Stimulated activated CD4-positive, alpha-beta T cell treated with anti-CD3 and anti-CD28 coated beads, Interleukin-12 subunit alpha, Interleukin-12 subunit beta, amount 100 ng/mL, for 48 hours (primary cell): ENCODE measurements around the gene HOXB9.

ENCODE experiments used
- DNase-seq, 3 donors: peaks; one replicate each; pipeline ENCODE4 v3.0.0-alpha.2; 2020; ENCODE audit warnings: low read depth in 2 of 3, low spot score in 1 of 3

Gene HOXB9

DNA sequence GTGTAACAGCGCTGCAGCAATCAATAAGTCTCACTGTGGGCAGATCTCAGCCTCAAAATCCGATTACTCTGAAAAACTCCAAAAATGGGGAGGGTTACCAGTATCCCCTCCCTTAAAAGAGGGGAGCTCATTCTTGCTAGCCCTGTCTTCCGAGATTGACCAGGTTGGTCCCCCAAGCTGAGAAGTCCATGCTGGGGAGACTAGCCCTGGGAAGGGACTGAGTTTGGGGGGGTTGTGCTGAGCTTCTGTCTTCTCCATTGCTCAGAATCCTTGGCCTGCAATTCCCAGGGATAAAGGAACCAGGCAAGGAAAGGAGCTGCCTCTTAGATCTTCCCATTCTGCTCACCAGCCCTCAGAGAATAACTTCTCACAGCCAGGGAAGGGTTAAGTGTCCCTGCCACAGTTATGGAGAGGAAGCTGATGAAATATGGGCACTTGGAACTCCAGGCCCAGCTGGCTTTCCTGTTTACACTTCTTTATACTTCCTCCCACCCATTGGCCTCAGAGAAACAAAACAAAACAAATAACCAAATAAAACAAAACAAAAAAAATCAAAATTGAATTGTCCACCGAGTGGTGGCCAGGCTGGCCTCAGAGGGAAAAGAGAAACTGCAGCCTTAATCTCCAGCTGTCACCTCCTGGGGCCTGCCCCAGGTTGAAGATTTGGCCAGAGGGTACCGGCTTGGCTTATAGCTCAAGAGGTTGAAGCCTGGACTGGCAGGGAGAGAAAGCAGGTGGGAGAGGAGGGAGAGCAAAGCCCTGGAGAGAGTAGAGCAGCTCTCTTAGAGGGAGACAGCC lies 38.7 kb downstream of the HOXB9 start:
- DNase-seq: no peak

DNA sequence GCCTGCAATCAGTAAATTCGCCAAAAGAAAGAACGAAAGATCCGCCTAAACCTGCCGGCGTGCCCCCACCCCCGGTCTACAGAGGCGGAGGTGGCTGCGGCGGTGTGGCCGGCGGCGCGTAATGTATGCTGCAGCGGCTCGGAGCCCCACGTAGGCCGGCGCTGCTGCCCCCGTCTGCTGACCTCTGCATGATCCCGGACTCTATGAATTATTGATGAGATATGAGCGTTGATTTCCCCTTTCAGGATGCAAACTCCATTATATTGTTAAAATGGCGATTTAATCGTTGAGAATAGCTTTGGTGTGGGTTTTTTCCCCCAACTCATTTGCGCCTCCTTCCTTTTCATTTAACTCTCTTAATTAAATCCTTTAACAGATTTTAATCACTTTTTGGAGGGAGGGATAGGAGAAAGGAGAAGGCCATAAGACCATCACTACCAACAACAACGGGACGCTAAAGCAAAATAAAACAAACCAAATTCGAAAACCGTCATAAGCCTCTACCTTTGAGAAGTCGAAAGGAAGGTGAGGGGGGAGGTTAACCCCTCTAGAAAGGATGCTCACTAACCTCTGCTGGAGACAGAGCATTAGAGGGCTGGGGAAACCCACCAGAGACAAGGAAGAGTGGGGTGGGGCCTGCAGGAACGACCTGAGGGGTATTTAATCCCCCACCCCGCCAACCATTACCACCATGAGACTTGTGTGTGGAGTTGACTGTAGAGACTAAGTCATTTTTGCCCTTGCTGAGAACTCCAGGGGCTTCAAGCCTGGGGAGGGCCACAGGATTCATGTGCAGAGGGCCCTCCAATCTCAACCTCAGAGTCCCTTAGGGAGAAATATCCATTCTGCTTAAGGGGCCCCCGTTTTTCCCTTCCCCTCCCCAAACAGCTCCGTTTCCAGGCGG lies 39.6 kb downstream of the HOXB9 start:
- DNase-seq: no peak

DNA sequence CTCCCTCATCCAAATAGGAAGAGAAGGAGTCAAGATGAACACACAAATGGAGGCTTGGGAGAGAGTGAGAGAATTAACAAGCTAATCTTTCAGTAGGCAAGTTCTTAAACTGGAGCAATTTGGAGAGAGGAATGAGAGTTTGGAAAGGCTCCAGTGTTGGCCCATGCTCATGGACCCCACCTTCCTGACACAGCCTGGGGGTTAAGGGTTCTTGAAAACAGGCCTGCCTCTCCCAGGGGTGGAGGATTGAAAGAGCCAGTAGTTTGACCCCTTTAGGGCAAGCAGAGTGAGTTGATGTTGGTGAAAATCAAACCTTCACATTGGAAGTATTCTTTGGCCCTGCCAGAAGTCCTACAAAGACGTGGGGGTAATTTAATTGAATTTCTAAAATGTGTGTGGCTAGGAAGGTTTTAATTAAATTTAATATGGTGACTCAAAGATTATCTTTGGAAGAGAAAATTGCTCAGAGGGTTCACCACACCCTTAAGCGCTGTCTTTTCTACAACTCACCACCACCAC lies 41.9 kb downstream of the HOXB9 start:
- DNase-seq: no peak

DNA sequence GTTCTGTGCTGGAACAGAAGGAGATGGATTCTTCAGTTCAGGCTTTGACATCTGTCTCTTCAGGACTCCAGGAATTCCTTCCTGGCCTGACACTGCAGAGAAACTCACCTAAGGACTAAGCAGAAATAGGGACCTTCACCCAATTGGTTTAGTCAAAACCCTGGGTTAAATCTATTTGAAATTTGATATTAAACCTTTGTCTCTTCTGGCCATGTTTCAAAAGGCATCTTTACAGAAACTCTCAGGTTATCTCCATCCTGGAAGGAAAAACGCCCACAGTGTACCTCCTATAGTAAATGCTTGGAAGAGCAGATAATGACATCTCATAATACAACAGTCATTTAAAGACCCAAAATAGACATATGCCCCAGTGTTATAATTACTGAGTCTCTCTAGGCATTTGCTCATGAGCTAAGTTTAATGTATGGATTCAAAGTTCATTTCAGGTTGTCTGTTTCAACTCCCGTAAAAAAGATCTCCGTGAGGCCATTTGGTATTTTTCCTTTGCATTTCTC lies 42.4 kb downstream of the HOXB9 start:
- DNase-seq: no peak

GRCh38 chr17:48582750-48583069 lies 43.4 kb downstream of the HOXB9 start:
- no peak for DNase-seq

DNA sequence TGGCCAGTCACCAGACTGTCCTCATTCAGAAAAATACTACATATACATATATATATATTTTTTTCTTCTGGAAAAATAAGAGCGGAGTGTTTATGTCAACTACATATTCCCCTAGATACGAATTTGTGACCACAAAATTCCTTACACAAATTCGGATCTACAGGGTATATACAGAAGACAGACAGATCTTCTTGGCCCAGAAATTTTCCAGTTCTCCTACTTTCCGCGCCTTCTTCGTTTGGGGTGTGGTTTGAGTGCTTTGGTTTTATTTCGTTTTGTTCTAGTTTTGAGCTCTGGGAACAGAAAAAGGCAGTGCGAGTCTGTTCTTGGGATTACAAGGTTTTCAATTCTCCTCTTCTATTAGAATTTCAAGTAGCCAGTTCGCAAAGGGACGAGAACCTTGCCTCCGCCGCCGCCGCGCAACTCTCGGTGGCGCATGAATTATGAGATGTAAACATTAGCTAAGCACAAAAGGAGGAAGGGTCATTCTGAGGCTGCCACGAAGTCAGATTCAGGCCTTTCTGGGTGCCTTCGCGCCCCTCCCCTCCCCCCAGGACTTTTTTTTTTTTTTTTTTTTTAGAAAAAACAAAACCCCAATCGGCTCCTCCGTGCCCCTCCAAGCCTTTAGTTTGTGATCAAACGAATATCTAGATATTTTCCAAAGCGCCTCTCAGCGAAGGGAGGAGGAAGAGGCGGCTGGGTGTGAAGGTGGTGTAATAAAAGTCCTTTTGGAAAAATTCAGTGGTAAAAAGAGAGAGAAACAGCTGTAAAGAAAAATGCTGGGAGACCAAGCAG lies 46.2 kb downstream of the HOXB9 start:
- no peak for DNase-seq

DNA sequence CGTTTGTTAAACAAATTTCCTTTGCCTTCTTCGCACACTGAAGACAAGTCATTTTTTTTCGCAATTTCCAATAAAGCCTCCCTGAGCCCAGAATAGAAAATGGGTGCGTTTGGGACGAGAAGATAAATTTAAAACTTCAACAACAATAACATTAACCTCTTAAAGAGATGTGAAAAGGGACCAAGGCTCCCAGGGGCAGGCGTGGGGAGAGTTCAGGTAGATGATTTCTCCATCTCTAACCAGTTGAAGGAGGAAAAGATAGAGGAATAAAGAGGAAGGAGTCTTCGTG lies 46.7 kb downstream of the HOXB9 start:
- no peak for DNase-seq

GRCh38 chr17:48578616-48579470 lies 47.3 kb downstream of the HOXB9 start:
- DNase-seq: no peak

DNA sequence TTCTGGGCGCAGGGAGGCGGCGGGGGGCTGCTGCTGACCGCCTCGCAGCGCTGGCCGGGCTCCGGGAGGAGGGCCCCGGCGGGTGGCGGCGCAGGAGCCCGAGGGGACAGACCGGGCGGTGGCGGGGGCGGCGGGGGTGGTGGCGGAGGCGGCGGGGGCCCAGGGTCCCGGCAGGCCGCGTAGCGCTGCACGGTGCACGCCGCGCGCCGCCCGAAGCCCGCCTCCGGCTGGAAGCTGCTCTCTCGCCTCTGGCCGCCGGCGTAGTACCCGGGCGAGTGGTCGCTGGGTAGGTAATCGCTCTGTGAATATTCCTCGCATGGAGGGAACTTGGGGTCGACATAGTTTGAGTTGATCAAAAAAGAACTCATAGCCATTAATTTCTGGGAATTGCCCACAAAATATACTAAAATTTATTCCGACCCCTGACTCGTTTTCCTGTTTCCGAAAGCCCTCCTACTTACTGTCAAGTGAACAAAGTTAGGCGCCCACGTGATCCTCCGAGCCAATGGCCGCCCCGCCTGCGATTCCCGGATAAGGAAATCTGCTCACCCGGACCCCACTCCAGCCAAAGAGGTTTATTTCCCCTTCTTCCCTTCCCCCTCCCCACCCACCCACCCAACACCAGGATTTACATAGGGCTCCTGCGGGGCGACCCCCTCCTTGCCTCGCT lies 48.1 kb downstream of the HOXB9 start, which contains the start of gene HOXB4:
Gene HOXB4, minus strand, starts transcription at position 405 of the 670 bp plus-strand sequence. Its CDS starts 31 bp downstream, at position 374.
- DNase-seq: peak in 2 of 3 donors; percentile 44 to 63

DNA sequence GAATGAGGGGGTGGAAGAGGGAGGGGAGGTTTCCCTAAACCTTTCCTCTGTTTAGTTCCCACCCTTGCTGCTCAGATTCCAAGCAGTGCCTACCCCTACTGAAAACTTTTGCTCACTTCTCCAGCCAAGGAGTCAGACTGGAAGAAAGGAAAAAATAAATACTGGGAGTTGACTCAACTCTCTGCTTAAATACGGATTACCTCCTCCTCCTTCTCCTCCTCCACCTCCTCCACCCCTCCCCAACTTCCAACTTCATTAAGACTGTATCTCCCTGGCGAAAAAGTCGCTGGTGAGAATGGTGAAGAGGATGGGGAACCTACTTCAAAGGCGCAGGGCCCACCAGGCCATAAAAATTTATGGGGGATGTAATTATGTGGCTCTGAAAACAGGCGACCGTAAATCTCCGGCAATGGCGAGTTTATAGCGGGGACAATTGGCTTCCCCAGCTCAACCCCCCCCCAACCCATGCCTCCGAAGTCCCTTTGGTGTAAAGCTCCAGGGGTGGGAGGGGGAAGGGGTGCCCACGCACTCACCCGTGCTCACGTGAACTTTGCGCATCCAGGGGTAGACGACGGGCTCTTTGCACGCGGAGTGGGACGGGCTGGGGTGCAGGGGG lies 48.7 kb downstream of the HOXB9 start:
- DNase-seq: no peak

DNA sequence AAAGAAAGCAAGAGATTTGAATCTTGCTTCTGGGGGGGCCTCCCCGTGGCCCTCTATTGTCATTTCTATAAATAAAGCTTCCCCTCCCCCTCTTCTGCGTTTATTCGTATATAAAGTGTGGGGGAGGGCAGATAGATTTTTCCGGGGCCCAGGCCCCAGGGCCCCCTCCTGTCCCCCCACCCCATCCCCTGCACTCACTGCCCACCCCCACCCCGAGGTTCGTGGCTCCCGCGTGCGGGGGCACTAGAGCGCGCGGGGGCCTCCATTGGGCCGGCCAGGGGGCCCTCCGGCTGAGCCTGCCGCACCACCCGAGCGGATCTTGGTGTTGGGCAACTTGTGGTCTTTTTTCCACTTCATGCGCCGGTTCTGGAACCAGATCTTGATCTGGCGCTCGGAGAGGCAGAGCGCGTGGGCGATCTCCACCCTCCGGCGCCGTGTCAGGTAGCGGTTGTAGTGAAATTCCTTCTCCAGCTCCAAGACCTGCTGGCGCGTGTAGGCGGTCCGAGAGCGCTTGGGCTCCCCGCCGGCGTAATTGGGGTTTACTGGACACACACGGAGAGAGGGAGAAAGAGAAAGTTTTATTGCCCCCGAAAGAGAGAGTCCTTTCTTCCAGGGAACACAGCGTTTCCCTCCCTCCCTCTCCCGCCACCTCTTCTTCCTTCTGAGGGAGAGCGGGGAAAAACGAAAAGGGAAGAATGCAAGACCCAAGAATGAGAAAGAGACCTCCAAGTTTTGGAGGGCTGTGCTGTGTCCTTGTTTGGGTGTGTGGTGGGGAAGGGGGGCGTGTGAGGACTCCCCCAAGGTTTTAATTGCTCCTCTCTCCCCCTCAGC lies 49.5 kb downstream of the HOXB9 start:
- no peak for DNase-seq

DNA sequence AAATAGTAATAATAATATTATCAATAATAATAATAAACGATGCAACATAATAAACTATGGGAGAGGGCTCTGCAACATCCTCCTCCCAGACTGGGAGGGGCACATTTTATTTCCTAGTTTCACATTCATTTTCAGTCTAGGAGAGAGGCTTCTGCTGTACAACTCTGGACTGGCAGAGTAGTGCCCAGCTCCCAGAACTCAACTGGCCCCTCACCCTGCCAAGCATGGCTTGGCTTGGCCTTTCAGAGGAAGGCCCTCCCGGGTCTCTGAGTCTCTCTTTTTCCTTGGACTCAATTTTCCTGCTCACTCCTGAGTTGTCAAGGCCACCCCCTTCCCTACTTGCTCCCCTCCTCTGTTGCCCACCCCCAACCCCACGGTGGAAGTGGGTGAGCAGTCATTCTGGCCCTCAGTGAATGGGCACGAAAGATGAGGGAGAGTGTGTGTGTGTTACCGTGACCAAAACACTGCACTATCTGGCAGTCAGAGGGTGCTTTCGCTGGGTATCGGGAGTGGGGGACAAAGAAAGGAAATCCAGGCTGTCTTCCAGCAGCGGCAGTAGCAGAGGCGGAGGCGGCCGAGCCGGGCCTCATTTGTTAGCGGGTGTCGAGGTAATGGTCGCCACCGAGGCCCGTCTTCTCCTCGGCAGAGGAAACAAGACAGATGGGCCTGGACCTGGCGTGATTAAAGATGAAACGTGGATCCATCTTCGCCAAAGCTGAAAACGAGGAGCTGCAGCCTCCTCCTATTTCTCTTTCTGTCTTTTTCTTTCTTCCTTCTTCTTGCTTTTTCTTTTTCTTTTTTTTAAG lies 50.3 kb downstream of the HOXB9 start:
- DNase-seq: no peak

DNA sequence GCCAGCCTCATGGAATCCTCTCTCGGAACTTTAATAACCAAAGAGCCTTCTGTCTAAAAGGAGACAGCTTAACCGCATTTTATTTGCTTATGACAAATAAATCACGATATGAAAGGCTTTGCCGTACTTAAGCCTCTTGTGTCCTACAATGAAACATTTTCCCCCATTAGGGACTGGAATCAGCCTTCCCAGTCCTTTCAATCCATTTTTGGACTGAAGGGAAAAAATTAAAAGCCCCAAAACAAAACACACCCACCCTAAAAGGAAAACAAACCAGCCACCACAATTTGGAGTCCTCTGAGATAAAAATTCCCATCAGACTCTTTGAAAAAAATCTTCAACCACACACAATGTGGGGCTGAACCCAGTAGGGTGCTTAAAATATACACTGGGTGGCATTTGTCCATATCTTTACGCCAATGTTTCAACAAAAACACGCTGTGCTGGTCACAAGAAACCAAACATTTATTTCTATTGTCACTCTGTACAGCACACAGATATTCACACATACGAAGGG lies 51.0 kb downstream of the HOXB9 start:
- DNase-seq: no peak

DNA sequence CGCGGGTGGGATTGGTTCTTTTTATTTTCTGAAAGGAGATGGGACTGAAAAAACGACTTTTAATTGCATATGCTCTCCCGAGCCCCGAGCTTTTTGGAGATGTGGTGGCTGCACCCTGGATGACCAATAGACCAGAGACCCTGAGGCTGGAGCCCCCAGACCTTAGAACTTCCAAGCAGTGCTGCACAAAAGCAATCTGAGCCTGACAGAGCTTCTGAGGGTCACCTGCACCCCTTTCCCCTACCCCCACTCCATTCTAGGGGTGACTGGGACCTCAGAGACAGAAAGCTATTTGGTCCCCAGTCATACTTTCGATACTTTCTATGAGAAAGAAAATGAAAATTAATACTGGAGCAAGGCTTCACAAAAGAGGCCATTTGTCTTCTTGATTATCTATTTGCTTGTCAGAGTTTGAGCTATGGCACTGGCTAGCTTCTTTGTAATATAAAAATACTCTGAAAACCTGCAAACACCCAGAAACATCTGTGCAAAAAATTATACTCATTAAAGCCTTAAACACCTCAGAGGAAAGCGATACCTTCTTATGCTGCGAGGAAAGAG lies 51.6 kb downstream of the HOXB9 start:
- no peak for DNase-seq

DNA sequence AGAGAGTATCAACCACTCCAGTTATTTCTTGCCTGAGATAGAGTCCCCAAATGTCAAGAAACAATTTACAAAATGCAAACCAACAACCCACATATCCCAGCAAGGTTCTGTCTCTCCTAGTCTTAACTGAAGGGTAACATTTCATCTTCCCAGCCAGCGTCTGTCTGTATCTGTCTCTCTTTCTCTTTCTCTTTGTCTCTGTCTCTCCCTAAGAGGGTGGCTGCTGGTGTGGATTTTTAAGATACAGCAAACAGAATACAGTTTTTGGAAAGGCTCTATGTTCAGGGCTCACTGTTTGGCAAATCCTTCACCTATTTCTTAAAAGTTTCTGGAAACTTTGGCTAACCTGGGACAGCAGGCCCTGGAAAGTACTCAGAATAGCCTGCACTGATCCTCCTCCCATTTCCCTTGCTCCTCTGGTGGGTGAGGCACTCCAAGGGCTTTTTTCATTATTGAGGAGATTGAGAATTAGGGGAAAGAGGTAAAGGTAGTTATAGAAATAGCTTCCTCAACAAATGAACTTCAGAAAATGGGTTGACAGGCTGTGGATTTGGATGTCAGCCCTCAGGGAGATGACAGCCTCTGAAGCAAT lies 54.2 kb downstream of the HOXB9 start:
- DNase-seq: no peak
